GM12891 (cell line): ENCODE data around the gene HOXB6.

Experiments used
- POLR2A ChIP-seq: IDR thresholded peaks from 2 replicates; pipeline ENCODE4 v1.6.1; 2011; ENCODE audit warnings: low read depth, low read length, control low read depth
- POLR2AphosphoS5 ChIP-seq: IDR thresholded peaks from 2 replicates; pipeline ENCODE4 v1.6.1; 2011; ENCODE audit warnings: low read depth, low read length, control low read depth

DNA sequence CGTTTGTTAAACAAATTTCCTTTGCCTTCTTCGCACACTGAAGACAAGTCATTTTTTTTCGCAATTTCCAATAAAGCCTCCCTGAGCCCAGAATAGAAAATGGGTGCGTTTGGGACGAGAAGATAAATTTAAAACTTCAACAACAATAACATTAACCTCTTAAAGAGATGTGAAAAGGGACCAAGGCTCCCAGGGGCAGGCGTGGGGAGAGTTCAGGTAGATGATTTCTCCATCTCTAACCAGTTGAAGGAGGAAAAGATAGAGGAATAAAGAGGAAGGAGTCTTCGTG lies 25.4 kb downstream of the HOXB6 start:
- no peak for TF ChIP-seq POLR2AphosphoS5
- no peak for TF ChIP-seq POLR2A
